NCI-H345 (cell line): ENCODE measurements around the gene PDZD7.

ENCODE experiments used
- DNase-seq: peaks from one replicate; lab custom pipeline; 2025; lab: John Stamatoyannopoulos, UW

PDZD7 gene

DNA sequence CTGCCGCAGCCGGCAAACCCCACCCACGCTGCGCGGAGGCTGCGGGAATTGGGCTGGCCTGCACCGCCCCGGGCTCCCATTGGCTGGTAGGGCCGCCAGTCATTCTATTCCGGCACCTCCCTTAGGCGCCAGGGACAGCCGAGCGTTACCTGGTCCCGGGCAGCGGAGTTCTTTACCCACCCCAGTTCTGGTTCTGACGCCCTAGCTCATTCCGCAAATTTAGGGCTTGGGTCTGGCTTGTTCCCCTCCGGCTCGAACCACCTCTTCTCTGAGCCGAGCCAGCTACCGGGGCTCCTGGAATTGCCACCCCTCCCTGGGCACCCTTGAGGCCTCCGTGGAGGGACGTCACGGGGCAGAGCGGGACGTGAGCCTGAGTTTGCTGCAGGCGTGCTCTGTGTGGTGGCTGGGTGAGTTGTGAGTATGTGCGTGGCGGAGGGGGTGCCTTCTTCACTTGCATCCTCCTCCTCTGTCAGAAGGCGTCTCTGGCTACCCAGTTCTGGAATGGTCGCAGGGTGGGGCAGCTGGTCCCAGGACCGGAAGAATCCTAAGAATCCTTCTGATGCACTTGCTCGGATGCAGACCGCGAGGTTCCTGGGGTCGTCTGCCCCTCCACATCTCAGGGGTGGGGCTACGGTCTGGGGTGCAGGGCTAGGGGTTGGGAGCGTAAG lies at the start of gene PDZD7, which contains the start of gene SFXN3:
TSS of gene PDZD7 (minus strand) at position 2 of the 668 bp plus-strand sequence. CDS start 910 bp downstream, outside the sequence.
TSS of gene SFXN3 (plus strand) at position 107 of the 668 bp plus-strand sequence. CDS start 3,461 bp downstream, outside the sequence.
- peak; percentile 85 for DNase-seq

DNA sequence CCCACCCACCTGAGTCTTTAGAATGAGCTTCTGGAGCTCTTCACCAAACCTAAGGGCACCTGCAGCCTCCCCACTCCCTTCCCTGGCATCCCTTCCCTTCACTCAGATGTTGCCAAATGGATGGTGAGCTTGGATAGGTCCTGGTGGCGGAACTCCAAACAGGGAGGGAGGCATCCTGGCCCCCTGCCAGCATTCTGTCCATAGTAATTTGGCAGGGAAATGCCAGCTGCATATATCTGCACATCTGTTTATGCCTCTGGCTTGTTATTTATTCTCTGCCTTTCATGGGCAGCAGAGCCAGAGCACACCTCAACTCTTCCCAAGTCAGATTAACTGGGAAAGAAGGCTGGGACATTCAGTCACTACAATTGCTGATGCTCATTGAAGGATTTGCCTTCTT lies 48.9 kb upstream of the PDZD7 start:
- DNase-seq: no peak

DNA sequence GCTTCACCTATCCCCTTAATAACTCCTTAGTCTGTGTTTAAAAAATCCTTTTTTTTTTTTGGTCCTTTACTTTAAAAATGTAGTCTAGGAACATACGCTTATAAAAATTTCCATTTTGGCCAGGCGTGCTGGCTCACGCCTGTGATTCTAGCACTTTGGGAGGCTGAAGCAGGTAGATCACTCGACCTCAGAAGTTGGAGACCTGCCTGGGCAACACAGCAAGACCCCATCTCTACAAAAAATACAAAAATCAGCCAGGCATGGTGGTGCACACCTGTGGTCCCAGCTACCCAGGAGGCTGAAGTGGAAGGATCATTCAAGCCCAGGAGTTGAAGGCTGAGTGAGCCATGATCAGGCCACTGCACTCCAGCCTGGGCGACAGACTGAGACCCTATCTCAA lies 45.7 kb upstream of the PDZD7 start:
- DNase-seq: no peak

DNA sequence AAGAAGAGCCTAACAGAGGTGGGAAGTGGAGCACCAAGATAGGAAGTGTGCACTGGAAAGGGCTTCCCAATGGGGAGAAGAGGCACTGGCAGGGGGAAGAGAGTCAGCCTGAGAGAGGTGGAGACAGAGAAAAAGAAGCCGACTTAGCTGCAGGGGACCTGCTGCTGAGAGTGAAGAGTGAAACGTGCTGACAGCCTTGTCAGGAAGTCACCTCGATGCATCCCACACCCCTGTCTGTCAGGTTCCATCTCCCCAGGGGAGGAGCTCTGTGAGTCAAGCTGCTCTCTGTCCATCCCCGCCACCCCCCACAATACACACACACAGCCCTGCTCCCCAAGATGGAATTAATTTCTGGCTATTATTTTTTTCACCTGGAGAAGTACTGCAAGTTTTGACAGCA lies 44.8 kb upstream of the PDZD7 start:
- no peak for DNase-seq

GRCh38 chr10:101073631-101074030 lies 42.7 kb upstream of the PDZD7 start:
- no peak for DNase-seq

GRCh38 chr10:101072923-101073322 lies 42.0 kb upstream of the PDZD7 start:
- no peak for DNase-seq

GRCh38 chr10:101071885-101072433 lies 41.0 kb upstream of the PDZD7 start:
- no peak for DNase-seq

GRCh38 chr10:101071267-101071884 lies 40.4 kb upstream of the PDZD7 start:
- DNase-seq: no peak

- no peak for DNase-seq
Observed at GRCh38 chr10:101070098-101070497, 39.2 kb upstream of the PDZD7 start.

DNA sequence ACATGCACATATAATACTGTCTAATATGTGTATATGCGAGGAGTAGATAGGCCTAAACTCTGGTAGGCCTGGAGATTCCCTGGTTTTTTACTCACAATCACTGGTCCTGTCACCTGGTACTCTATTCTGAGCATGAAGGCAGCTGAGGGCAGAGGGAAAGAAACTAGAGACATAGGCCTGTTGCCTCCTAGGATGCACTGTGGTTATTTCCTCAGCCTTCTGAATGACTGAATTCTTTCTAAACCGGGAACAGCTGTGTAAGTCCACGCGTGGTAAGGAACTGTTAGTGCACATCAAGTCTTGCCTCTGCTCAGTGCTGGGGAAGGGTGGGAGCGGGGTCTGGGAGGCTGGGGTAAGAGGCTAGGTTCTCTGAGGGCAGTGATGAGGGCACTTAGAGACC lies 38.5 kb upstream of the PDZD7 start:
- no peak for DNase-seq

DNA sequence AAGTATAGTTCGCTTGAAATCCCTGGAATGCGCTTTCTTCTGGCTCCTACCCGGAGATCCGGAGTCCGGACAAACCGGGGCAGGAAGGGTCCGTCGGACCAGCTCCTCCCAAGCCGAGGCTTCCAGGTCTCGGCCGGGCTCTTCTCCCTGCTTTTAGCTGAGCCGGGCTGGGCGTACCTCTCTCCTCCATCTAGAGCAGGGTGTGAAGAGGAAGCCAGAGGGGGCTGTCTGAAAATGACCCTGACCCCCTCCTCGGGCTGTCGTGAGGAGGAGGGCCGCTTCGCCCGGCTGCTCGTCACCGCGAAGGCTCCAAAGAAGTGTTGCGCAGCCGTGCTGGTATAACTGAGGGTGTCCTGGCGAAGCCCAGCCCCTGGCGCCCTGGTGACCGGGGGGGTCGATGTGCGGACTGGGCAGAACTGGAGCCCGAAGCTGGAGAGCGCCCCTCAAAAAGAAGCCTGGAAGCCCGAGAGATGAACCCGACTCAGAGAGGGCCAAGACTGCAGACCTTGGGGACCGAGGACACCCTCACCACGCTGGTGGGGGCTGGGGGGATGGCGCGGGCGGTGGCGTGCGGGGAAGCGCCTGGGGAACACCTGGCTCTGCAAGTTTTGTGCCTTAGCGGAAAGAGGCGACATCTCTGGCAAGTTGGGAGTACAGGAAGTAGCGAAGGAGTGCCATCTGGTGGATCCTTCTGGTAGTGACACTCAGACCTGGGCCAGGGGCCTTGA lies 36.6 kb upstream of the PDZD7 start:
- DNase-seq: peak; percentile 78

- DNase-seq: no peak
Observed at GRCh38 chr10:101066896-101067355, 36.0 kb upstream of the PDZD7 start.

GRCh38 chr10:101066146-101066895 lies 35.4 kb upstream of the PDZD7 start:
- peak; percentile 26 for DNase-seq

GRCh38 chr10:101065481-101066145 lies 34.7 kb upstream of the PDZD7 start:
- no peak for DNase-seq

GRCh38 chr10:101064415-101065030 lies 33.6 kb upstream of the PDZD7 start:
- DNase-seq: no peak

GRCh38 chr10:101063548-101064414 lies 32.9 kb upstream of the PDZD7 start:
- DNase-seq: no peak

DNA sequence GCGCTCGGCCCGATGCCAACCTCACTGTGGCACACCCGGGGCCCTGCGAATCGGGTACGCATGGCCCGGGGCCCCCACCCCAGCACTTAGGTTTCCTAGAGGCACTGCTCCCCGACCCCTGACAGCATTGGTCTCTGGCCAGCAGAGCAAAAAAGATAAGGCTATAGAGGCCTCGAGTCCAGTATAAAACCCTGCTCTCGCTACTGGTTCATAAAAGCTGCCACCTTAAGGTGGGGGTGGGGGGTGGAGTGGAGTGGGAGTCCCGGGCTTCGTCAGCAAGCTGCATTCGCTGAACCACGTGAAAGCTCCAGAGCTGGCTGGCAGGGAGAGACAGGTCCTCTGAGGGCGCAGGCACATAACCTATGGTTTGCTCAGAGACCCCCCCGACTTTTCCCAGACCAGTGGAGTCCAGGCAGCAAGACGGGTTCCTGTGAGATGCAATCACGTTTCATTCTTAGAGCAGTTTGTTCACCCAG lies 32.2 kb upstream of the PDZD7 start:
- no peak for DNase-seq

- peak; percentile 47 for DNase-seq
Observed at GRCh38 chr10:101062232-101063049, 31.5 kb upstream of the PDZD7 start.
